Astrocyte of the cerebellum (primary cell): ENCODE results near the gene LMTK2.

Experiments
- DNase-seq: peaks from one replicate; pipeline ENCODE4 v3.0.0-alpha.2; 2011; ENCODE audit warnings: low read depth
- H3K4me3 ChIP-seq: 2 replicates; pipeline ENCODE4 v1.5.1; 2011; ENCODE audit warnings: mild to moderate bottlenecking, low read depth, low read length, moderate library complexity
- CTCF ChIP-seq: IDR thresholded peaks from 2 replicates; pipeline ENCODE4 v1.5.1; 2012; ENCODE audit warnings: low read length, low read depth, moderate library complexity, mild to moderate bottlenecking; ENCODE audit errors: missing control alignments
- in situ Hi-C: cut with HindIII; loops from 2 replicates; pipeline ENCODE4 v1.10.0; 2017; ENCODE audit warnings: low sequenced_read_pairs

Gene LMTK2

GRCh38 chr7:98251231-98251600 is 144.6 kb downstream of the LMTK2 start:
- no peak for DNase-seq
- H3K4me3 ChIP-seq, result peak overlapping the region; percentile 89
- TF ChIP-seq CTCF, result no peak
- in situ Hi-C loops, result no loop called here

GRCh38 chr7:98251601-98252424 is 145.2 kb downstream of the LMTK2 start, which contains the start of gene TECPR1:
Gene TECPR1 (minus strand): TSS chr7:98252232. CDS start chr7:98246146, 6,086 bp downstream.
- in situ Hi-C loops, result no loop called here
- peak; percentile 62 for DNase-seq
- peak within 1 kb of the TSS; percentile 89 for H3K4me3 ChIP-seq
- no peak for TF ChIP-seq CTCF

- in situ Hi-C loops, result no loop called here
These were observed 145.9 kb downstream of the LMTK2 start for GRCh38 chr7:98252425-98253054.

GRCh38 chr7:98254516-98254915 is 147.9 kb downstream of the LMTK2 start:
- H3K4me3 ChIP-seq, result no peak overlapping the region
- TF ChIP-seq CTCF, result no peak
- in situ Hi-C loops, result no loop called here
- no peak for DNase-seq

More at GRCh38 chr7:98252425-98253054, 145.9 kb downstream of the LMTK2 start:
- H3K4me3 ChIP-seq, result peak overlapping the region; percentile 89
- no peak for DNase-seq
- TF ChIP-seq CTCF, result no peak

GRCh38 chr7:98254951-98255610 is 148.4 kb downstream of the LMTK2 start:
- in situ Hi-C loops, result no loop called here
- no peak for DNase-seq
- TF ChIP-seq CTCF, result no peak
- H3K4me3 ChIP-seq, result no peak overlapping the region

GRCh38 chr7:98256431-98256830 is 149.8 kb downstream of the LMTK2 start:
- H3K4me3 ChIP-seq, result no peak overlapping the region
- DNase-seq, result no peak
- no peak for TF ChIP-seq CTCF
- in situ Hi-C loops, result no loop called here
